T-helper 2 cell treated with Interferon-gamma antibody and Interleukin-4, amounts not matched to agents 100 ng/mL and 5 ng/mL, for 36 hours (primary cell): Measurements from ENCODE around the gene C15orf61. TPM values are rescaled to one million over a fixed set of nuclear protein-coding genes. Genes with fewer than 3 reads are reported as not detected.

Experiments
- intact Hi-C: fragments of 100-400 bp; cut with micrococcal nuclease; formaldehyde crosslinking; loops from one replicate; pipeline ENCODE4 v1.15.1; 2023
- total RNA-seq: library from RNA; stranded (reverse); gene quantifications from 2 replicates; pipeline ENCODE4 v1.2.3, GENCODE V29; 2022

The C15orf61 gene
- total RNA-seq, 1 donor from 2014 or later, result 4.7 TPM

DNA sequence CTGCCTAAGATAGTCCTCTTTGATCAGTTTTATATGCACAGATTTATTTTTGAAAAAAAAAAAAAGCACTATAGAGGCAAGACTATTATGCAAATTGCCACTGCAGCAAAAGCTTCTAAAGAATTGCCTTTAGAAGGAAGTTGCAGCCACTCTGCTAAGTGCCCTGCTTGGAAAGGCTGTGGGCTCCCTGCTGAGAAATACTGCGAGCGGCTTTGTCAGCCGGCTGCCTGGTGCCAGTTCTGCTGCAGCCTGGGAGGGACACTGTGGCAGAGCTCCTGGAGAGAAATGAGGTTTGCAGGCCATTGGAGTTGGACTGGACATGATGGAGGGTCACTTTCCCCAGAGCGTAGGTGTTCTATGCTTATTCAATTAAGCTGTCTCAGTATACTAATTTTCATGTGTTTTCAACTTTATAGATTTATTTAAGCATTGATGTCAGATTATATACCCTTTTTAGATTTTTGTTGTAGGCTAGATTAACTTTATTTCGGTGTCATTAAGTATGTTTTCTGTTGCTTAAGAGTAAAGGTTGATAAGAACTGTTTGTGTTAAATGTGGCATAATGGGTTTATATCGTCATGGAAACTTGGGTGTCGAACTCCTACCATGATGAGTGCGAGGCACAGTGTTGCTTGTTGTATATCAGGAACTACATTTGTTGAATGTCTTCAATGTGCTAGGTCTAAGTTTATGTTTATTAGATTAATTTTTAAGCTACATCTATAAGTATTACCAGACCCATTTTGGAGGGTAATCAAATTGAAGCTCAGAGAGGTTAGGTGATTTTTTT is 28.1 kb downstream of the C15orf61 start:
- intact Hi-C loops, result no loop called here

DNA sequence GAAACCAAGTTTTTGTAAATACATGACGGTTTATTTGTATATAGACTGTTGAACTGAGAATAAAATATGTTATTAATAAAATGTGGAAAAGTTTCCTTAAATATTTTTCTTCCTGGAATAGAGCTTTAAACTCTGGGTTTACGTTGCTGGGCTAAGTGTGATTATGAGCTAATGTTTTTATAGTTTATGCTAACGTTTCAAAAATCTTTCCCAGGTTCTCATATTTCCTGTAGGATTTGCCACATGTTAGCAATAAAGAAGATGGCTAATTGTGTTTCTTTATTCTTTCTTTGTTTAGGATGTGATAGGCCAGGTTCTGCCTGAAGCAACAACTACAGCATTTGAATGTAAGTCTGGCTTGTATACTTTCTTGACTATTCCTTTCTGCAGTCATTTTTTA is 28.8 kb downstream of the C15orf61 start:
- intact Hi-C loops, result no loop called here

DNA sequence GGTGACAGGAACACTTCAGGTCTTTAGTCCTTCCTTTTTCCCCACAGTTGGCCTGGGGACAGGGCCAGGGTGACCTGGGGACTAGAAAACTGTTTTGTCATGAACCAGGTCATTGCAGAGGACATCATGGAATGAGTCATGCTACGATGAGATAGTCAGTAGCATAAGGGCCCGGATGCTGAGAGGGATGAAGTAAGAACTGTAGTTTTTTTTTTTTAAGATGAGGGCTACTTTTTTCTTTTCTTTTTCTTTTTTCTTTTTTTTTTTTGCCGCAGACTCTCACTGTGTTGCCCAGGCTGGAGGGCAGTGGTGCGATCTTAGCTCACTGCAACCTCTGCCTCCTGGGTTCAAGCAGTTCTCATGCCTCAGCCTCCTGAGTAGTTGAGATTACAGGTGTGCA is 29.6 kb downstream of the C15orf61 start:
- intact Hi-C loops, result no loop called here

- intact Hi-C loops, result no loop called here
Measured at GRCh38 chr15:67551207-67551743, 30.3 kb downstream of the C15orf61 start.

DNA sequence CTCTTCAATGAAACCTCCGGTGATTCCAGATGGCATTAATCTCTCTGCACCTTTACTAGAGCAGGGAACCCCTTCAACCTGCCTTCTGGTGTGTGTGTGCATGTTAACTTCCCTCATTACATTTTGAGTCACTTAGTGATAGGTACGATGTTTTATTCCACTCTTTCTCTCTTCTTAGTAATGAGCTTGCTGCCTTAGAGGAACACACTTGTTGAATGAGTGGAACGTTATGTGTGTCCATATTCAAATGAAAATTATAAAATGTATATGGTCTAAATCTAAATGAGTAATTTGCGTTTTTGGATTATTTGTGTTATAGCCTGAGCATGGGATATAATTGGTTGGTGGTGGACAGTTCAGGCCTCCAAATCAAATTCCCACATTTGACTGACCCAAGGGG is 33.6 kb downstream of the C15orf61 start:
- intact Hi-C loops, result no loop called here

DNA sequence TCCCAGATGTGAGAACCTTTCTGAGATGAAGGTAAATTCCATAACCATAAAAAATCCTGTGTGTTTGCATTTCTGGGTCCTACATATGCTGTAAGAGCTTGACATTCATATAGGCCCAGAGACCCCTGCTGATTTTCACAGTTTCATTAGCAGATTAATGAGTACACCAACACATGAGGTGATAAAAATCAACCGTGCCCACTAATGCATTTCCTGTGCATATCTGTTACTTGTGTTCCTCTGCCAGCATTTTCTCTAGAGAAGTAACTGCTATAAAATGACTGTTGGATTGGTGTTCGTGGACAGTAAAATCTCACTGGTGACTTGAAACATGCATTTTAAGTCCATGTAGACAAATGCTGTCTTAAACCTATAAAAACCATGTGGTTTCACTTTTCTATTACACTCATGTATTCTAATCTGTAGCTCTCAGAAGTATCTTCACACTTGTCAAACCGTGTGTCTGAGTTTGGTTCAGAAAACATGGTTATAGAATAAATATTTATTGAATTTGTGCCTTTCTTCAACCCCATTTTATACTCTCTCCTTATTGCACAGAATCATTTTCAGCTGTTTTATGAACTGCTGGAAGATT is 36.1 kb downstream of the C15orf61 start:
- intact Hi-C loops, result no loop called here

DNA sequence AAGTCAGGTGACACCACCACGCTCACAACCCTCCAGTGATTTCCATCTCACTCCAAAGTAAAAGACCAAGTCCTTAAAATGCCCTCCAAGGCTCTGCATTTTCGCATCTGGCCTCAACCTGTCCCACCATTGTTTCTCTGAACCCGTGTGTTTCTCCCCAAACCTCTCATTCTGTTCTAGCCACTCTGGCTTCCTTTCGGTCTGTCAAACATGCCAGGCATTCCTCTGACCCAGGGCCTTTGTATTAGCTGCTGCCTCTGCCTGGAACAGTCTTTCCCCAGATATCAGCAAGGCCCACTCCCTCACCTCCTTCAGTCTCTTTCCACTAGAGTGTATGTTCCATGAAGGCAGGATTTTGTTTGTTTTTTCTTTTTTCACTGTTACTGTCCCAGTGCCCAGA is 37.6 kb downstream of the C15orf61 start:
- intact Hi-C loops, result no loop called here

DNA sequence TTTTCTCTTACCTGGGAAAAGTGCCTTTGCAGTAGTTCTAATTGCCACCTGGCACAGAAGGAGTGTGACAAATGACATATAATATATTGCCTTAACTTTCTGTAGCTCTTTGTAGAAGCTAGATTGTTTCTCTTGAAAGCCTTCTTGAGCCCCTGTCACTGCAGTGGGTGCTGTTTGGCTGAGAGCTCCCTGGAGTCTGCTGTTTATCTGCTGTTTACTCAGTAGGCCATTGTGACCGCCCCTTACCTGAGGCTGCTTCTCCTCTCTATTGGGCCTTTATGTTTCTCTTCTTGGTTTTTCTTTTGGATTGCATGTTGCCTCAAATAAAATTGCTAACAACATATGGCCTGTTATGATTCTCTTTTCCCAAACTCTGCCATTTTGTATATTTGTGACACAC is 38.2 kb downstream of the C15orf61 start:
- intact Hi-C loops, result no loop called here

DNA sequence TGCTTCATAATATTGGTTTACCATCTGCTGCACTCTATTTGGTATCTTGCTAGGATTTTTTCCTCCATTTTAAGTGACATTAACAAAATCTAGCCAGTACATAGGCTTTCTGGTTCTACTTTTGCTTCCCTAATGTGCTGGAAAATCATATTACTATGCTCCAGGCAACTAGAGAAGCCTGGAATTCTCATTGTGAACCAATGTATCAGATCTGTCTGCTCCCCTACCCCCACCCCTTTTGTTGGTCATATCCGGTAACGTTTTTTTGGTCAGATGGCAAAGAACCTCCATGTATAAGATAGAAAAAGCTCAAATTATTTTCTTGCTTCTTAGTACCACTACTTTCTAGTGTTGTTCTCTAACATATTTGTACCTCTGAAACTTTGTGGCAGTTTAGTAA is 38.6 kb downstream of the C15orf61 start:
- intact Hi-C loops, result no loop called here

DNA sequence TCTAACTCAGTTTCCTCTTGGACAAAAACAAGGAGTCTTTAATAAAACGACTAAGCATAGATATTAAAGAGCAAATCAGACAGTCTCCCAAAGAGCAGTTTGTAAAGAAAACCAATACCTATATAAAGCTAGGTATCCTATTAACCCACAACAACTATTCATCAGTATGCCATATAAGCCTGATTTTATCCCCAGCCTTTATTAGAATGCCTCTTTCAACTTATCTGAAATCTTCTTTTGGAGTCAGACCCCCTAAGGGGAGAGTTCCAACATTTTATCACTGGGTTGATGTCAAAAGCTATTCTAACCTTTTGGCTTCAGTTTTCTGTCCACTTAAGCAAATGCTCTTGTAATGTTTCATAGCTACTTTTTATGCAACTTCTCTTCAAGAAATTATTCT is 39.4 kb downstream of the C15orf61 start:
- intact Hi-C loops, result no loop called here

GRCh38 chr15:67563092-67563491 is 42.2 kb downstream of the C15orf61 start:
- intact Hi-C loops, result no loop called here

DNA sequence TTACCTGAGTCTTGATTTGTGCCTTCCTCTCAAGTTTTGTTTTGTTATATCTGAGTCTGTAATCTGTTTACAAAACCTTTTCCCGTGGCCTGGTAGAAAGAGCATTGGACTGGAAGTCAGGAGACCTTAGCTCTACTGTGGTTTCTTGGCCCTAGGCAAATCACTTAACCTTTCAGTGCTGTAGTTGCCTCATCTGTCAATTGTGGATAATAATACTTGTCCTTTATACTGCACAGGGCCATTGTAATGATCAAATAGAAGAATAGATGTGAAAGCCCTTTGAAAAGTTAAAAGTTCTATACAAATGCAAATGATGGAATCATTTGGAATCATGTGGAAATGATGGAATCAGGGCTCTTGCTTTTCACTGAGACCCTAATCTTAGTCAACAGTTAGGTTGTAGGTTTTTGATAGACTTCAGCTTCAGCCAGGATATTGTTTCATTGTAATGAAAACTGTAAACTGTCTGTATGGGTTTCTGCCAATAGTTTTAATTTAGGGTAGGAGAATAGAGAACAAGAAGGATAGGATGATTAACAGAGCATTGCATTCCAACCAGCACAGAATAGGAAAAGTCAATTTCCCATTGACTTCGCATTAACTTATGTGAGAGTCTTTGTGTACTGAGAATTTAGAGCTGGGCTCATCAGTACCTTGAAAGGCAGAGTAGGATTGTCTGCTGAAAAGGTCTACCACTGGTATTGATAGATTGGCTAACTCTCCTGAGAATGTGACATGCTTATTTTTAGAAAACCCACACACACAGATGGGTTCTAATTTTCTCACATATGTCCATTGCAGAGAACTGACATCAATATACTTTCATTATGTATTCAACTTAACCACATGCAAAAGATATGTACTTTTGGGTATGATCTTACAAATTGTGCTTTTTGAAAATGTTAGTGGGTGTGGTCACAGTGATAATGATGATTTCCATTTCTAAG is 43.4 kb downstream of the C15orf61 start:
- intact Hi-C loops, result no loop called here

DNA sequence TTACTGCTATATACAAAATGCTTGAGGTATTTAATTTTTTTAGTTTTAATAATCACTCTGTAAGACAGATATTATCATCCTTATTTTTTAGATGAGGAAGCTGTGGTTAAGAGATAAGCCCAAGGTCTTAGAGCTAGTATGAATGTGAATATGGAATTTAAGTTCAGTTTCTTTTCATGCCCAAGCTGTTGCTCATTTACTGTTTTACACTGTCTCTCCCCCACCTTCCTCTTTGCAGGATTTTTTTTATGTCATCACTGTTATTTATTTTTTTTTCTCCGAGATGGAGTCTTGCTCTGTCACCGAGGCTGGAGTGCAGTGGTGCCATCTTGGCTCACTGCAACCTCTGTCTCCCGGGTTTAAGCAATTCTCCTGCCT is 44.0 kb downstream of the C15orf61 start:
- intact Hi-C loops, result no loop called here

- intact Hi-C loops, result no loop called here
Measured at GRCh38 chr15:67569668-67570067, 48.7 kb downstream of the C15orf61 start.

GRCh38 chr15:67570875-67571647 is 50.1 kb downstream of the C15orf61 start:
- intact Hi-C loops, result no loop called here

DNA sequence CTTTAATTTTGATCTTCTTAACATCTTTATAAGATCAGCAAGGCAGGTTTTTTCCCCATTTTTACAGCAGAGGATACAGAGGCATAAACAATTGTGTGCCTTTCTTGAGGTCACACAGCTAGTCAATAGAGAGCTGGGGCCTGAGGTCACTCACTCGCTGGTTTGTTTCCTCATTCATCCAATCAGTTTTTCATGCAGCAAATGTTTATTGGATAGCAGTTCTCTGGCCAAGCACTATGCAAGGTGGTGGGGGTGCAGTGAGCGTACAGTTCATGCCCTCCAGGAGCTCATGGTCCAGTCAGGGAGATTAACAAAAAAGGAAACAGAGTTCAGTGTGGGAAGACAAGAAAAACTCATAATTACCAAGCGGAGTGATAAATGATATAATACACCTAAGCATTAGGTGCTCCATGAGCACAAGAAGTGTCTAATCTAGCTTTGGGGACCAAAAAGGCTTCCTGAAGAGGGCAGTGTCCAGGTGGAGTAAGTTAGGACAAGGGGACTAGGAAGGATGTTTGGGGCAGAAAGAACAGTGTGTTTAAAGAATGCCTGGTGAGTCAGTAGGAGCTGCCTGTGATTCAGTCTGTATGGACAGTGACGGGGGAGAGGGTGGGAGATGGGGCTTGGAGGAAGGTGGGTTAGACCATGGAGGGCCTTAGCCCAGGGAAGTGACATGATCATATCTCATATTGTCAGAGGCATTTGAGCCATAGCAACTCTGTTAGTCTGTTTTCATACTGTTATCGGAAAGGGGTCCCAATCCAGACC is 50.9 kb downstream of the C15orf61 start:
- intact Hi-C loops, result no loop called here

DNA sequence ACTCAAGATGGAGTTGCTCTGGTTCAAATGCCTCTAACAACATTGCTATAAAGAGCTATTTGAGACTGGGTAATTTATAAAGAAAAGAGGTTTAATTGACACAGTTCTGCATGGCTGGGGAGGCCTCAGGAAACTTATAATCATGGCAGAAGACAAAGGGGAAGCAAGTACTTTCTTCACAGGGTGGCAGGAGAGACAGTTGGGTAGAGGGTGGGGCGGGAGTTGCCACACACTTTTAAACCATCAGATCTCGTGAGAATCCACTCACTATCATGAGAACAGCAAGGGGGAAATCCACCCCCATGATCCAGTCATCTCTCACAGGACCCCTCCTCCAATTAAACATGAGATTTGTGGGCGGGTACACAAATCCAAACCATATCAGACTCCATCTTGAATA is 52.3 kb downstream of the C15orf61 start:
- intact Hi-C loops, result no loop called here

DNA sequence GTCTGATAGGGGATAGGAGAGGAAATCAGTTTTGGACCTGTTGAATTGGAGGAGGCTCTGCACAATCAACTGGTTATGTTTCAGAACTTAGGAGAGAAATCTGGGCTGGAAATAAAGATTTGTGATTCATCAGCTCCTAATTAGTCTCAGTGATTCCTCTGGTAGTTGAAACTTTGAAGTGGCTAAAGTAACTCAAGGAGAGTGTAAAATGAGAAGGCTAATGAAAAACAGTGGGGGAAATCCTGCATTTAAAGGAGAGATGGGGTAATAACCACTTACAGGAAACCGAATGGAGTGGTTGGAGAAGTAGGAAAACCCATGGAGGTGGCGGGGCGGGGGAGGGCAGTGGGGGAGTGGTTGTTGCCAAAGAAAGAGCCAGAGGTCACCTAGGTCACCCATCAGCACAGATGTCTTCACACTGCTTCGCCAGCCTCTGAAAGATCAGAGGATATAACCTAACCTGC is 54.1 kb downstream of the C15orf61 start:
- intact Hi-C loops, result no loop called here

DNA sequence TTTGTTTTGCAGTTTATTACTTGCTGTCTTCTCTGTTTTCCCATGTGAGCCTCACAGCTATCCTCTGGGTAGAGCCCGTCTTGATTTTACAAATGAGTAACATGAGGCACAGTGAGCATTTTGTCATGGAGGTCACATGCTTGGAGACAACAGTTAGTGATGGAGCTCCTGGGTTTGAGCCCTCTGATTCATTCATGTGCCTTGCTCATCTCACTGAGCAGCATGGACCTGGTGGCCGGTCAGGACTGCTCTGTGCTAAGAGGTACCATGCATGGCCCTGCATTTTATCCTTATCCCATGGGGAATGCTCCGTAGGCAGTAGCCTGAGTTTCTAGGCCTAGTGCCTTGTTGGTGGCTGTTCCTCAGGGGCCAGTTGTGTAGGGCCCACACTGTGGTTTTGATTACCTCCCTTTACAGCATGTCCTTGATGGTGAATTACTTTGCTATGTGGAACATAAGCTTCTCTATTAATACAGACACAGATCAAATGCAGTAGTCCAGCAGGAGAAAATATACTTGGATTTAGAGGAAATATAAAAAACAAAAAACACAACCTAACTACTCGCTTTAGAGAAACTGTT is 57.2 kb downstream of the C15orf61 start:
- intact Hi-C loops, result no loop called here

DNA sequence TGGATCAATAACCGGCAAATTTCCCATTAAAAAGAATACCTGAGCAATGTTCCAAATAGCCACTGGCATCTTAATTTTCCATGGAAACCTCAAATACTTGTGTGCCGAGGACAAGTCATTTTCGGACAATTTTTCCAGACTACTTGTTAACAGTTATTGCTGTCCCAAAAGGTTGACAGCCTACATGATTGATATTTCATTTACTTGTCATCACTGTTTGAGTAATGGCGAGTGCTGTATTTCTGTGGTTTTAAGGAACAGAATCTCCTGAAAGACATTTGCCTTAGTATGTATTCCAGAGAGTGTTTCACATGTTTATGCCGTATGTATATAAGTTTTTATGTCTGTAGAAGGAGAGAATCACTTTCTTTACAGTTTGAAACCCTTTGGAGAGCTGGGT is 58.2 kb downstream of the C15orf61 start:
- intact Hi-C loops, result no loop called here
